Right renal pelvis (tissue), 4 donors: ENCODE data around the gene SEC22C. TPM values are rescaled to one million over a fixed set of nuclear protein-coding genes. Genes with fewer than 3 reads are reported as not detected.

Experiments
- DNase-seq, 4 donors: peaks; one replicate each; pipeline ENCODE4 v3.0.0-alpha.2; 2013; ENCODE audit warnings: low read depth in 4 of 4, low spot score in 3 of 4, missing footprints in 1 of 4
- polyA plus RNA-seq, 4 donors: library from polyadenylated mRNA; unstranded; fragments of 120-200 nt; gene quantifications; one replicate each; pipeline ENCODE4 v1.2.1, GENCODE V29; 2013; ENCODE audit not compliant: insufficient read length in 4 of 4

The SEC22C gene
- polyA plus RNA-seq, 4 donors: 42.8 to 48.2 (median 46.0) TPM

DNA sequence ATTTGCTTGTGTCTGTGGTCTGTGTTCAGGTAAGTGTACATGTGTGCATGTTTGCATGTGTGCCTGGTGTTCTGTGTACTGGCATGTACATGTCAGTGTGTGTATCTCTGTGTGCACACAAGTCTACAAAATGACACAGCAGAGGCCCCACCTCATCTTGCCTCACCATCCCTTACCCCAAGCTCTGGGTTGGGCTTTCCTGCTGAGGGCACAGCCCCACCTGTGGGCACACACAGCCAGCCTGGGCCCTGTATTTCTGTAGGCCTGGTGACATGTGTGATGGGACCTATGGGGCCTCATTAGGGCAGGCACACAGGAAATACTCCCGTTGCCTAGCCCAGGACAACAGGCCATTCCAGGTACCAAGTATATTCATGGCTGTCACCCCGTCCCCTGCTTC, 65.8 kb downstream of the SEC22C start:
- no peak for DNase-seq

DNA sequence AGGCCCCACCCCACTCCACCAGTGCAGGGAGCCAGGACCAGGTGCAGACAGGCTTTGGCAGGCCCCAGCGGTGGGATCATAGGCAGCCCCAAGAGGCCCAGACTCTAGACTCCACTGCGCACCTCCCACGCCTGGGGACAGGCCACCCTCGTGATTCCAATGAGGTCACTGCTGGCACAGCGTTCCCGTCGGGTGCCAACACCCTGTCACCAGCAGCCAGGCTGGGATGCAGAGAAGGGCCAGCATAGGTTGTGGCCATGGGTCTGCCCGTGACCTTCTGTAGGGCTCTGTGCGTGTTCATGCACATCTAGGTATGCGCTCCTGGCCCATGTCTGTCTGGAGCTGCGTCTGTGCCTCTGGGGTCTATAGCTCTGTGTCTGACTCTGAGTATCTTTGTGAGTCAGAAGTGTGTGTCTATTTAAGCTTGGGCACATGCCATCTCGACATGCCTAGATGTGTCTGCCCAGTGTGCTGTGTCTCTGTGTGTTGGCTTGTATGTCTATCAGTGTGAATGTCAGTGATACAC, 66.3 kb downstream of the SEC22C start:
- DNase-seq: no peak

DNA sequence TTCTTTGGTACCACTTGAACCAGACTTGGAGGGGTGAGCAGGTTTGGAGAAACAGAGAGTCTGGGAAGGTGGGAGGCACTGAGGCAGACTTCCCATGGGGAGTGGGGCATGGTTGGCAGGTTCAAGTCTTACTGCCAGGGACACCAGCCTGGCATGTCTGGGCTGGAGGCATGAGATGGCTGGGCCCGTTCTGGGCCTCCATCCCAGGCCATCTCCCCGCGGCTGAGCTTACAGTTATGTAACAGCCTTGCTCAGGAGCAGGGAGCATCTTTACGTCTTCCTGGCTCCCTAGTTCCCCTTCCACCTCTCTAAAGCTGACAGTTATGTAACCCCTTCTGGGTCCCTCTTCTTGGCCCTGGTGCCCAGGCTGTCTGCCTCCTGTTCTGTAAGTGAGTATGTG, 66.9 kb downstream of the SEC22C start:
- DNase-seq: no peak

DNA sequence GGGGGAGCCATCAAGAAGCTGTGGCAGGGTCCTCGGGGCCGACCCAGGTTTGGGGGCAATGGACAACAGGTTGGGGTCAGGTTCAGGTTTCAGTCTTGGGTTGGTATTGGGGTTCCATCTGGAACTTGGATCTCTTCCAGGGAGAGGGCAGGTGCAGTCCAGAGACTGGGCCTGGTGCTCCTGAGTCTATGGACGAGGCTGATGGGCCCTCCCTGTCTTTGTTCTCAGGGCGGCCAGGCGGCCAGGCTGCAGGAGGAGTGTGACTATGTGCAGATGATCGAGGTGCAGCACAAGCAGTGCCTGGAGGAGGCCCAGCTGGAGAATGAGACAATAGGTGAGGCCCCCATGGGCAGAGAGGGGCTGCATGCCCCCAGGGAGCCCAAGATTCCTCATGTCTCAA, 68.2 kb downstream of the SEC22C start:
- DNase-seq: no peak

GRCh38 chr3:42513121-42513520, 68.6 kb downstream of the SEC22C start:
- DNase-seq: no peak

- no peak for DNase-seq
Measured at GRCh38 chr3:42511736-42512135, 70.0 kb downstream of the SEC22C start.

GRCh38 chr3:42511201-42511600, 70.6 kb downstream of the SEC22C start:
- DNase-seq: no peak

DNA sequence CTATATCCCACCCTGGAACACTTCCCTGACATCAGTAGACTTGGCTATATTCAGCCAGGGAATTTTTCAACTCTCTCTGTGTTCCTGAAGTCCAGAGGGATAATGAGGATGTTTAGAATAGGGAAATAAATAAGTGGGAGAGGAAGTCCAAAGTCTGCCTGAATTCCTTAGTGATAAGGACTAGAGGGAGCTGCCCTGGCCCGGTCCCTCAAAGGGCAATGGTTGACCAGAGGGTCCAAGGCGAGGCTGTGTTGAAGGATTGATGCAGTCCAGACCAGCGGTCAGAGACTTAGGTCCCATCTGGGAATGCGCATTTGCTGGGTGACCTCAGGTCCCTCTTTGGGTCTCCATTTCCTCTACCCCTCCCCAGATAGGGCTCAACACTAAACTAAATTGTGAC, 71.4 kb downstream of the SEC22C start:
- no peak for DNase-seq

GRCh38 chr3:42509111-42509510, 72.7 kb downstream of the SEC22C start:
- no peak for DNase-seq

- no peak for DNase-seq
Measured at GRCh38 chr3:42508562-42508961, 73.2 kb downstream of the SEC22C start.

- no peak for DNase-seq
Measured at GRCh38 chr3:42507761-42508335, 73.9 kb downstream of the SEC22C start.

- no peak for DNase-seq
Measured at GRCh38 chr3:42507252-42507651, 74.5 kb downstream of the SEC22C start.

DNA sequence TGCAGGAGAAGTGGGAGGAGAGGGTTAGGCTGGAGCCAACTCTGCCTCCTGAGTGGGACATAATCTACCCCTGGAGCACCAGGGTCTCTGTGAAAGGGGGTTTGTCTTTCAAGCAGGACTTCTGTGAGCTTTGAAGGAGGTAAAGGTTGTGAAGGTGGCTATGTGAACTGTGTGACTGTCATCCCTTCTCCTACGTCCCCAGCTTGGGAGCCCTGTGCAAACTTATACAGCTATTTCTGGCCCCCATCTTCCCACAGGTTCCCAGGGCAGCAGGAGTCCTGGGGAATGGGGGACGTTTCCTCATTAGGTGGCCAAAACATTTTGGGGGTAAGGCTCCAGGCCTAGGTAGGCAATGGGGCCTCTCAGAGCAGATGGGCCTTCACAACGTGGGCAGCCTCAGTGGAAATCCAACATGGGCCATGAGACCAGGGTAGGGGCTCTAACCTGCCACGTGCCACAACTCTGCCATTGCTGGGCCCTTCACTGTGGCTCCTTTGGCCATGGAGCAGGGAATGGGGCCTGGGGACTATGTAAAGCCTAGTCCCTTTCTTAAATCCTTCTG, 75.8 kb downstream of the SEC22C start:
- DNase-seq: no peak

GRCh38 chr3:42505128-42505848, 76.5 kb downstream of the SEC22C start:
- DNase-seq: no peak

GRCh38 chr3:42504334-42505127, 77.2 kb downstream of the SEC22C start:
- DNase-seq: no peak

DNA sequence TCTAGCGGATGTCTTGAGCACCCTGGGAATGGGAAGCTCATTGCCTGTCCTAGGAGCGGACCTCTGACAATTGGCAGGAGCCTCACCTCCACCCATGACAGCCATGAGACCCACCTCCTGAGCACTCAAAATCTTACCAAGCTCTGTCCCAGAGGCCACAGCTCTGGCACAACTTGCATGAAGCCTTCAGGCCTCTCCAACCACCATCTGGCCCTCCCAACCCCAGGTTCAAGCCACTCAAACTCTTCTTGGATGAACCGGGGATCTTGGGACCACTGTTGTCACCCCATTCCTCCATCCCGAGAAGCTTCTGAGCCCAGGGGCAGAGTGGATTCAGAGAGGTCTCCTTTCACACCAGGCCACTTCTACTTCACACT, 77.8 kb downstream of the SEC22C start:
- DNase-seq: no peak

DNA sequence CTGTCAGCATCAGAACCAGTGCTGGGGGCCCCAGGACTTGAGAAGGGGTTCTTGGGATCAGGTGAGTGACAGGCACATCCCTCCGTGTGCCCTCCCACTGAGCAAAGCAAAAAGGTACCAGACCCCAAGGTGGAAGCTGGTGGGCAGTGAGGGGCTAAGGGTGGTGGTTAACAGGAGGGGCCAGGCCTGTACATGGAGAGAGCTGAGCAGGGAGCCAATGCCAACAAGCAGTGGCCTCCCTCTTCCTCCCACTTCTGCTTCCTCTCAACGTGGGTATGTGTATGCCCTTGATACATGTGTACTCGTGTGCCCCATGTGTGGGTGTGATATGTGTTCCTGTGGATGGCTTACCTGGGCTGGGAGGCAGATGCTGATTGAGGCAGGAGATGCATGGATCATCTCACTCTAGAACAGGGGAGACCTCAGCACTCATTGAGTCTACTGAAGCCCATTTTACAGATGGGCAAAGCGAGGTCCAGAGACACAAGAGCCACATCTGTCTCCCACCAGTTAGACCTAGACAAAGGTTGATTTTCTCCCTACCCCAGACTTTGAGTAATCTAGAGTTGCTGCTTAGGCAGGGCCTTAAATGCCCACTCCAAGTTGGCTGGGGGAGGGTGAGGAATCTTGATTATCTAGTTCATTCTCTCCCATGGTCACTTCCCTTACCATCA, 78.4 kb downstream of the SEC22C start:
- no peak for DNase-seq

GRCh38 chr3:42502429-42503250, 79.1 kb downstream of the SEC22C start, which contains the start of gene VIPR1:
Gene VIPR1 (plus strand): TSS chr3:42502643. CDS start chr3:42502736, 93 bp downstream.
- peak; percentile 21 to 44 (median 36) for DNase-seq

DNA sequence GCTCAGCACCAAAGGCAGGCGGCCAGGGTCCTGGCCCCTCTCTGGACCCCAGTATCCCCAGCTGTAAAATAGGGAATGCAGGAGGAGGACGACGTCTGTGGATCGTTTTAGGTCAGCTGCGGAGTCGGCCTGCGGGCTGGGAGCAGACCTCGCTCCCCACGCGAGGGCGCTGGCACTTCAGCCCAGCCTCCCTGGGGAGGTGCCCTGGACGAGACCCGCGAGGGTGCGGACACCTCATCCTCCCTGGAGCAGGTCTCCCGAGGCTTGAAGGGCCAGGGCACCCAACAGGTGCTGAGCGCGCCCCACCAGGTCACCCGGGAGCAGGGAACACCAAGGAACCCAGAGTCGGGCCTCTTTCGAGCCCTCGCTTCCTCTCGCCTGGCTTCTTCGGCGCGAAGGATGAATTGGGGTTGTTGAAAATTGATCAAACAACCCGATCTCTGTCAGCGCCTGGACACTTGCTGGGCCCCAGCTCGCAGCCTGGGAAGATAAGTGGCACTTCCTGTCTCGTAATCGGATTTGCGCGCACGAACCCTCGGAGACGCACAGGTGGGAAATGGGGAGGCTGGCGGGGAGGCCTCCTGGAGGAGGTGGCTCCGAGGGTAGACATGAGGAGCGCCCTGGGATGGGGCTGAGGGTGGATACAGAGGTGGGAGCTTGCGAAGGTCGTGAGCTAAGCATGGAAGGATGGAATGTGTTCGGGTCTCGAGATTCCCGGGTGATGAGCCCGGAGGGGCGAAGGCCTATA, 79.9 kb downstream of the SEC22C start:
- DNase-seq: peak in 1 of 4 donors; percentile 26
